Activated naive CD4-positive, alpha-beta T cell treated with anti-CD3 and anti-CD28 coated beads, Interleukin-2, amount 50 U/mL, for 72 hours (primary cell): ENCODE measurements around the gene TMUB1. TPM values are rescaled to one million over a fixed set of nuclear protein-coding genes. Genes with fewer than 3 reads are reported as not detected.

Source experiments
- ATAC-seq, 2 donors: fragments of 150-1000 bp; cut with Tn5 transposase; 2 replicates each; pipeline ENCODE4 v1.10.0; 2021; ENCODE audit warnings: mild to moderate bottlenecking in 2 of 2, moderate library complexity in 2 of 2
- DNase-seq, 2 donors: peaks; one replicate each; pipeline ENCODE4 v3.0.0; 2021 to 2022; ENCODE audit warnings: low spot score in 2 of 2
- H3K27ac Mint-ChIP-seq, 2 donors: one replicate each; pipeline ENCODE4 v1.8.0; 2022; ENCODE audit warnings: mild to moderate bottlenecking in 2 of 2, mixed read lengths in 2 of 2
- H3K36me3 Mint-ChIP-seq, 2 donors: one replicate each; pipeline ENCODE4 v1.8.0; 2022; ENCODE audit warnings: mixed read lengths in 2 of 2
- H3K9me3 Mint-ChIP-seq, 2 donors: one replicate each; pipeline ENCODE4 v1.8.0; 2022; ENCODE audit warnings: mixed read lengths in 2 of 2
- total RNA-seq, 2 donors: library from RNA; stranded (reverse); gene quantifications; one replicate each; pipeline ENCODE4 v1.2.3, GENCODE V29; 2022

TMUB1 gene
- total RNA-seq, 2 donors from 2014 or later, result 25.8 to 60.5 TPM

GRCh38 chr7:151081170-151082101 lies 1.9 kb downstream of the TMUB1 start:
- H3K9me3 Mint-ChIP-seq, result no peaks in the 10 kb centered on the region
- peaks cover 6 to 14% of the 10 kb centered on the region in 2 donors for H3K36me3 Mint-ChIP-seq
- ATAC-seq (no peak), DNase-seq (no peak)
- peak overlapping the region in 1 of 2 donors; percentile 89 for H3K27ac Mint-ChIP-seq

- Mint-ChIP-seq H3K9me3 (no peaks in the 10 kb centered on the region), H3K36me3 (peaks cover 7 to 14% of the 10 kb centered on the region in 2 donors), H3K27ac (peak within 1 kb of the TSS; percentile 89 to 91)
- peak; percentile 85 to 88 for ATAC-seq
- peak; percentile 88 to 89 for DNase-seq
These were observed 2.6 kb downstream of the TMUB1 start, which contains the start of gene FASTK for GRCh38 chr7:151080522-151081169. Gene FASTK (minus strand): TSS chr7:151080809. CDS start chr7:151080766, 43 bp downstream.

DNA sequence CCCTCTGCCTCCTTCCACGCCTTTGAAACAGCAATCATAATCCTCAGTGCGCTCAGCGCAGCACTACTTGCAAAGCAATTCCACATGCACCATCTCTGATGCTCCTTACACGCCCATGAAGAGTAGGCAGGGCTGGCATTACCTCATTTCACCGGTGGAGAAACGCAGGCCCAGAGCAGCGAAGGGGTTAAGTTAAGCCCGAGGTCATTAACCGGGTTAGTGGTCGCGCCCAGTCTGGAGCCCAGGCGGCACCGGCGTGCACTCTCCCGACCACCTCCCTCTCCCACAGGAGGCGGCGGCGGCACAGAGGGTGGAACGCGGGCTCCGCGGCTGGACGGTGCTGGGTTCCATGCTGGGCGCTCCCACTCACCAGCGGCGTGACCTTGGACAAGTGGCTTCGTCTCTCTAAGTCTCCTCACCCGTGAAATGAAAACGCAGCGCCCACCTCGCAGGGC lies 3.2 kb downstream of the TMUB1 start:
- DNase-seq, result no peak
- peak overlapping the region; percentile 79 to 91 for H3K27ac Mint-ChIP-seq
- H3K36me3 Mint-ChIP-seq, result peaks cover 12 to 14% of the 10 kb centered on the region in 2 donors
- ATAC-seq, result peak; percentile 0 to 13
- no peaks in the 10 kb centered on the region for H3K9me3 Mint-ChIP-seq

DNA sequence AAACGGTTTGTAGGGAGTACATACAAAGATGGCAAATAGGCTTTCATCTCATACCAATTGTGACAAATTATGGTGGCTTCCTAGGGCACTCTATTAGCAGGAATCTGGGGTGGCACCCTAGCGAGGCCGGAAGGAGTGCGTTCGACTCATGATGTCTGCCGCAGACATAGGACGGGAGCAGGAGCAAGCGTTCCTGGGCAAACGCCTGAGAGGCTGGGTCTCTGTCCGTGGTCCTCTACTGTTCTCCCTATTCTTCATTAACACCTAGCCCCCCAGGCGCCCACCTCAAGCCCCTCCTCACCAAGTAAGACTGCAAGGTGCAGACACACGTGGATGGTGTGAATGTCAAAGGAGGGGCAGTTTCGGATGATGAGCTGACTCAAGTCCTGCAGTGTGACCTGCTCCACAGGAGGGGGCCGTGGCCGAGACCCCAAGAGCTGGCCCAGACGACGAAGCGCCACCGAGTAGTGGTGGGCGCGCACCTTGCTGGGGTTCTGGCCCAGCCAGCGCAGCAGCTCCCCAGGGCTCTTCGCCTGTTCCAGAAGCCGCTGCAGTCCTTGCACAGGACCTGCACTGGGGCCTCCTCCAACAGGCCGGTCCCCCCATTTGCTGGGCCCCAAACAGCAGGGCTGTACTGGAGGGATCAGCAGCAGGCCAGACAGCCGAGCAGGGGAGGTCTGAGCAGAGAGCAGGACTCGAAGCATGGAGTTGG lies 3.9 kb downstream of the TMUB1 start:
- H3K27ac Mint-ChIP-seq, result peak overlapping the region; percentile 79 to 91
- ATAC-seq, result no peak
- H3K9me3 Mint-ChIP-seq, result no peaks in the 10 kb centered on the region
- peaks cover 12 to 14% of the 10 kb centered on the region in 2 donors for H3K36me3 Mint-ChIP-seq
- no peak for DNase-seq

GRCh38 chr7:151078233-151079040 lies 4.9 kb downstream of the TMUB1 start:
- ATAC-seq, result no peak
- H3K36me3 Mint-ChIP-seq, result peaks cover 12 to 14% of the 10 kb centered on the region in 2 donors
- no peak for DNase-seq
- H3K9me3 Mint-ChIP-seq, result no peaks in the 10 kb centered on the region
- H3K27ac Mint-ChIP-seq, result peak overlapping the region; percentile 79 to 90

GRCh38 chr7:151077705-151078232 lies 5.5 kb downstream of the TMUB1 start:
- ATAC-seq, result no peak
- DNase-seq, result no peak
- no peaks in the 10 kb centered on the region for H3K9me3 Mint-ChIP-seq
- H3K27ac Mint-ChIP-seq, result peak overlapping the region; percentile 17 to 90
- H3K36me3 Mint-ChIP-seq, result peaks cover 9 to 11% of the 10 kb centered on the region in 2 donors

DNA sequence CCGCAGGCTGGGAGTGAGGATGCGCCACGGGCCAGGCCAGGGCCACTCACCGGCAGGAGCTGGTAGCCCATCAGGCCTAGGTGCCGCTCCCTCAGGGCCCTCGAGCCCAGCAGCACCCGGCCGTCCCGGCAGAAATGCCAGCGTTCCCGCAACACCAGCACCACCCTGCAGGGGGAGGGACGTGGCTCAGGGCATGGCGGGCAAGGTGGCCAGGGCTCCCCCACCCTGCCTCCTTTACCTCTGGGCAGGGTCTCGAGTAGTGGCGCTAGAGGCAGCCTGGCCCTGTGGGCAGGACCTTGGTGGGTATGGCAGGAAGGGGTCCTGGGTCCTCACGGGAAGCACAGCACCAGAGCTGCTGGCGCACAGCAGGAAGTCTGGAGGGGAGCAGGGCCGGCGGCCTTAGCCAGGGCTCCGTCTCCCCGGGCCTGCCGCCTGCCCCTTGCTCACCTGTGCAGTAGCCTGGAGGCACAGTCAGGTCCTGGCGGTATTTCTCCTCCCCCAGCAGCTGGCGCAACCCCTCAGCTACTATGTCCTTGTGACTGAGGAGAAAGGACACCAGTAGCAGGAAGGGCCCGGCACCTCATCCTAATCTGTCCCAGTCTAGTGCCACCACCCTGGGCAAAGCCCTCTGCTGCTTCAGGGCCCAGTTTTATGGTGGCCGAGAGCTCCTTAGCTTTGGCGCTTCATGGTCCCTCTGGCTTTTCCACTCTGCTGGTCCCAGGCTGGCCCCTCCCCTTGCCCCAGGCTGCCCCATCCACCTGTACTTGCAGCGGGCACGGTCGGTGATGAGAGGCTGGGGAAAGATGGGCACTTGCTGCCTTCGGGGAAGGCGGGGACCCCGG lies 6.2 kb downstream of the TMUB1 start:
- DNase-seq (no peak), ATAC-seq (no peak)
- Mint-ChIP-seq H3K36me3 (peaks cover 6 to 7% of the 10 kb centered on the region in 2 donors), H3K9me3 (no peaks in the 10 kb centered on the region), H3K27ac (no peak overlapping the region)

DNA sequence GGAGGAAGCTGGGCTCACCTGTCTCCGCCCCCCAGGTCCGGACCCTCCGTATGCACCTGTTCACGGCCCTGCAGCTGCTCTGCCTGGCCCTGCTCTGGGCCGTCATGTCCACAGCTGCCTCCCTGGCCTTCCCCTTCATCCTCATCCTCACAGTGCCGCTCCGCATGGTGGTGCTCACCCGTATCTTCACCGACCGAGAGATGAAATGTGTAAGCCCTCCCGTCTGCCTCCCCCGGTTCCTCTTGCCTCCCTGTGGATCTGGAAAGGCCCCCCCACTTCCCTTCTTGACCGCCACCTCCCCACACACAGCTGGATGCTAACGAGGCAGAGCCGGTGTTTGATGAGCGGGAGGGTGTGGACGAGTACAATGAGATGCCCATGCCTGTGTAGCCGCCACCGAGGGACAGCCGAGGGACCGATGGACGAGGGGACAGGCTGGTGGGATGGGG lies 7.3 kb downstream of the TMUB1 start:
- Mint-ChIP-seq H3K9me3 (no peaks in the 10 kb centered on the region), H3K27ac (peak overlapping the region; percentile 72 to 88), H3K36me3 (peaks cover 6 to 7% of the 10 kb centered on the region in 2 donors)
- no peak for DNase-seq
- no peak for ATAC-seq

DNA sequence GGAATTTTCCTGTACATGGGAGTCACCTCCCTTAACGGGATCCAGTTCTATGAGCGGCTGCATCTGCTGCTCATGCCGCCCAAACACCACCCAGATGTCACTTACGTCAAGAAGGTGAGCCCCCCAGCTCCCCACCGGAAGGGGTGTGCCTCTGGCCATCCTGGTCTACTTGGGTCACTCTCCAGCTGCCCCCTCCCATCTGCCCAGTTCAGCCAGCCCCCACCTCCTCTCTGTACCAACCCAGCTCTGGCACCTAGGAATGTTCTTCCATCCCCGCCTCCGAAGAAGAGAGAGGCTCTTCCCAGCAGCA lies 7.7 kb downstream of the TMUB1 start:
- H3K27ac Mint-ChIP-seq, result peak overlapping the region; percentile 72 to 88
- H3K36me3 Mint-ChIP-seq, result peaks cover 6 to 7% of the 10 kb centered on the region in 2 donors
- ATAC-seq (no peak), DNase-seq (no peak)
- H3K9me3 Mint-ChIP-seq, result no peaks in the 10 kb centered on the region

DNA sequence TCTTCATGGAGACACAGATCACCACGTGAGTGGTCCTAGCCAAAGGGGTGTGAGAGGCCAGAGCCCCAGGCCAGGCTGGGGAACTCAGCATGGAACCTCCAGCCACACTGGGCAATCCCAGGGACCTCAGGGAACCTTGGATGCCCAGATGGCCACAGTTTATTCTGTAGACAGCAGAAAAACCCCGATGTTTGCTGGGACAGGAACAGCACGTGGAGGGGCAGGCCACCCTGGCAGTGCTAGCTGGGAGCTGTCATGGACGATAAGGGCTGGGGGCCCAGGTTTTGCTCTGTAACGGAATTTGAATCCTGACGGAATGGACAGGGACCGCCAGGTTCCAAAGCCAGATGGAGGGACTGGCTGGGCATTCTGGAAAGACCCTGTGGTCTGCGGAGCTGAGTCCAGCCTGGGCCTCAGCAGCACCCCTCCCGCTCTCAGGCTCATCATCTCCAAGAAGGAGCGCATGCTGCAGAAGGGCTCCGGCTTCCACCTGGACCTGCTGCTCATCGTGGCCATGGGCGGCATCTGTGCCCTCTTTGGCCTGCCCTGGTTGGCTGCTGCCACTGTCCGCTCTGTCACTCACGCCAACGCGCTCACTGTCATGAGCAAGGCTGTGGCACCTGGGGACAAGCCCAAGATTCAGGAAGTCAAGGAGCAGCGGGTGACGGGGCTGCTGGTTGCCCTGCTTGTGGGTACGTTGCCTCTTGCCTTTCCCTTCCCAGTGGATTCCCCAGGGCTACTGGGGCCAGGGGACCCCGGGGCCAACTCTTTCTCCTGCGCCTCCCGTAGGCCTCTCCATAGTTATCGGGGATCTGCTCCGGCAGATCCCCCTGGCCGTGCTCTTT lies 8.3 kb downstream of the TMUB1 start:
- ATAC-seq (no peak), DNase-seq (no peak)
- peak overlapping the region; percentile 72 to 88 for H3K27ac Mint-ChIP-seq
- H3K9me3 Mint-ChIP-seq, result no peaks in the 10 kb centered on the region
- peaks cover 4 to 6% of the 10 kb centered on the region in 2 donors for H3K36me3 Mint-ChIP-seq

- no peak overlapping the region for H3K27ac Mint-ChIP-seq
- DNase-seq (no peak), ATAC-seq (no peak)
- H3K36me3 Mint-ChIP-seq, result peaks cover 0 to 6% of the 10 kb centered on the region in 2 donors
- H3K9me3 Mint-ChIP-seq, result no peaks in the 10 kb centered on the region
These were observed 9.3 kb downstream of the TMUB1 start for GRCh38 chr7:151073990-151074389.

DNA sequence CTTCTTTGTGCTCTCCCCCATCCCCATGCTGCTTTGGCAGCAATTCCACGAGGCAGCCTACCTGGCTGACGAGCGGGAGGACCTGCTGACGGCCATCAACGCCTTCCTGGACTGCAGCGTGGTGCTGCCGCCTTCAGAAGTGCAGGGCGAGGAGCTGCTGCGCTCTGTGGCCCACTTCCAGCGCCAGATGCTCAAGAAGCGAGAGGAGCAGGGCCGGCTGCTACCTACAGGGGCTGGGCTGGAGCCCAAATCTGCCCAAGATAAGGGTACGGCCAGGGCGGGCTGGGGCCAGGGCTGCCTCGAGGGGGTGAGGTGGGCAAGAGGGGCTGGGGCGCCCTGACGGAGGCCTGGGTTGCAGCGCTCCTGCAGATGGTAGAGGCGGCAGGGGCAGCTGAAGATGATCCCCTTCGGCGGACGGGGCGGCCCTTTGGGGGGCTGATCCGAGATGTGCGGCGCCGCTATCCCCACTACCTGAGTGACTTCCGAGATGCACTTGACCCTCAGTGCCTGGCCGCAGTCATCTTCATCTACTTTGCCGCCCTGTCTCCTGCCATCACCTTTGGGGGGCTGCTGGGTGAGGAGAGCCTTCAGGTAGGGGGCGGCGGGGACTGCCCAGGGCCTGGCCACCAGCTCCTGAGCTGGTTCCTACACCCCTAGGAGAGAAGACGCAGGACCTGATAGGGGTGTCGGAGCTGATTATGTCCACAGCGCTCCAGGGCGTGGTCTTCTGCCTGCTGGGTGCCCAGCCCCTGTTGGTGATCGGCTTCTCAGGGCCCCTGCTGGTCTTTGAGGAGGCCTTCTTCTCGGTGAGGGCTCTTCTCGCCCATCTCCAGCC lies 12.0 kb downstream of the TMUB1 start:
- DNase-seq (no peak), ATAC-seq (no peak)
- Mint-ChIP-seq H3K9me3 (no peaks in the 10 kb centered on the region), H3K36me3 (peaks cover 0 to 6% of the 10 kb centered on the region in 2 donors), H3K27ac (no peak overlapping the region)

DNA sequence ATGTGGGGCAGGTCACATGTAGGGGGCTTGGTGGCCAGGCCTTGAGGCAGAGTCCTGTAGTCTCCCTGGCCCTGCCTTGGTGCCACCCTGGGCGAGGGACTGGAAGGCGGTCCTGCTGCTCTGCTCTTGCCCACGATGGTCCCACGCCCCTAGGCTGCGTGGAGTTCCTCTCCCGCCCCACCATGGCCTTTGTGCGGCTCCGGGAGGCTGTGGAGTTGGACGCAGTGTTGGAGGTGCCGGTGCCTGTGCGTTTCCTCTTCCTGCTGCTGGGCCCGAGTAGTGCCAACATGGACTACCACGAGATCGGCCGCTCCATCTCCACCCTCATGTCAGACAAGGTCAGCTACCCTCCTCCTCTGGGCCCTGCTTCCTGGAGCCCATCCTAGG lies 12.7 kb downstream of the TMUB1 start:
- DNase-seq (no peak), ATAC-seq (no peak)
- H3K27ac Mint-ChIP-seq, result no peak overlapping the region
- H3K9me3 Mint-ChIP-seq, result no peaks in the 10 kb centered on the region
- H3K36me3 Mint-ChIP-seq, result peaks cover 0 to 3% of the 10 kb centered on the region in 2 donors
